GM18867 (cell line): ENCODE results near the gene DNAJC7.

Source experiments
- ATAC-seq: cut with Tn5 transposase; IDR thresholded peaks from one replicate; pipeline ENCODE4 v1.9.1; 2021; ENCODE audit warnings: mild to moderate bottlenecking, moderate library complexity; ENCODE audit not compliant: unreplicated experiment

Gene DNAJC7

DNA sequence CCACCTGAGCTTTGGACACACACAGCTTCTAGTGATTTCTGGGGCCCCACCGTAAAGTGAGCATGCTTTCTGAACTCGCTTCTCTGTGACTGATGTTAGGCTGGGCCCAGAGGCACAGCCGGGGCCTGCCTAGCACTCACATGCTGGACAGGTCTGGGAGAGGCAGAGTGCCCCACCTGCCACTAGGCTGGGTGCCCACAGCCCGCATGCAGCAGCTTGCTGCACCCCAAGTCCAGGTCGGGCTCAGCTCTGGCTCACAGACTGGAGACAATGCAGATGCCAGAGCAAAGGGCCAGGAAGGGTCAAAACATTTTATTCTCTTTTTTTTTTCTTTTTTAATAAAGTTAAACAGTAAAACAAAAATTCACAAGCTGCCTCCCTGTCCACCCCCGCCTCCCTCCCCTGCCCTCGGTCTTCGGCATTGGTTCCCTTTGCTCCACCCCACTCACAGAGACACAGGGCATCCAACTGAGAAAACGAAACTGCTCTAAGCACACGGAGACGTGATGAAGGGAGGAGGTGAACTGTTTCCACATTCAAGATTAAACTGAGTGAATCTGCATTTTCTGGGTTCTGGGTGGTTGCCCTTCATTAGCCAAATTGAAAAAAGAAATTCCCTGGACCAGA, 41.0 kb downstream of the DNAJC7 start:
- no peak for ATAC-seq

DNA sequence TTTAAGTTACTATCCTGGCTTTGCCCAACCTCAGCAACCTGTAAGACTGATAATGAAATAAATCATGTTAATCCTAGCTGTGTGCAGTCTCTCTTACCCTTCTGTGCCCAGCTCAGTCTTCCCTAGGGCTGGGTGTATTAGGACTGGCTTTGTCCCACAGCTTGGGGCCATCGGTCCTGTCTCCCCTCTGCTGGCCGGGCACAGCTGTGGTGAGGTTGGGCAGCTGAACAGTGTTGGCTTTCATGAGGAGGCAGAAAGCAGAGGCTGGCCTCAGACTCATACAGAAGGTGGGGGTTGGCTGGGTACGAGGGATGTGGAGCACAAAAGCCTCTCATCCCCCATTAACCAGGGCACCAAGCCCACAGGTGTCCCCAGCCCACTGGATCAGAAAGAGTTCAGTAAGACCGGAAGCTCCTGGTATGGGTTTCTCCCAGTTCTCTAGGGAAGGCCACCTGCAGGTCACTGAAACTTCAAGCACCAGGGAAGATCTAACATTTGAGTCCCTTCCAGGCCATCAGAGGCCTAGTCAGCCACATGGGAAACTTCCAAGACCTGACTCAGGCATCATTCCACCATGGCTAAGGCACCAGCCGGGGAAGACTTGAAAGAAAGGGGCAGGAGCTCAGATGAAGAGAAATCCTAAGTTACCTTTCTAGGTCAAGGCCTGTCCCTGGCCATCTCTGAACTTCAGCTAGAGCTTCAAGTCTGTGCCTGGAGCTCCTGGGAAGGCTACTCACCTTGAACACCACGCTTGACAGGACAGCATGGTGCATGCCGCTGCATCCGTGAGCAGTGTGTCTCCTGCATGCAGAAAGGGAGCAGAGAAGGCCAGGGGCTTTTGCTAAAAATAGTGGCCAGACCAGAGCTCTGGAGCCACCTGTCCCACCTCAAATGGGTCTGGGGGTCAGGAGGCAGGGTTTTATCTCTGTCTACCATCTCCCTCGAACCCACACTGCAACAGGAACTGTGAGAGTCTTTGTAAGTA, 41.8 kb downstream of the DNAJC7 start:
- ATAC-seq: no peak

DNA sequence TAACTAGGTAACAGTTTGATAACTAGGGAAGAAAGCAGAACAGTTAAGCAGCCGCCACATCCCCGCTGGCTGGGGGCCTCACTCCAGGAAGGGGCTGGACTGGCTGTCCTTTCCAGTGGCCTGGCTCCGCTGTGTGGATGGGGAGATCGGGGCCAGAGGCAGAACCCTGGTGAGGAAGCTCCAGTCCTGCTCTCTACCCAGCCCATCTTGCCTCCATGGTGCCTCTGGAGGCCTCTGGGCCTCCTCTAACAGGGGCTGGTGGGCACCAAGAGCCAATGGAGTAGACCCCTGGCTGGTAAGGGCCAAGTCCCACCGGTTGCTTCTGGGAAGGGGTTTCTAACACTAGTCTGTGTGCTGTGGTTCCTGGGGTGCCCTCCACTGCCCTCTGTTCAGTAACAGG, 42.6 kb downstream of the DNAJC7 start:
- ATAC-seq: no peak

DNA sequence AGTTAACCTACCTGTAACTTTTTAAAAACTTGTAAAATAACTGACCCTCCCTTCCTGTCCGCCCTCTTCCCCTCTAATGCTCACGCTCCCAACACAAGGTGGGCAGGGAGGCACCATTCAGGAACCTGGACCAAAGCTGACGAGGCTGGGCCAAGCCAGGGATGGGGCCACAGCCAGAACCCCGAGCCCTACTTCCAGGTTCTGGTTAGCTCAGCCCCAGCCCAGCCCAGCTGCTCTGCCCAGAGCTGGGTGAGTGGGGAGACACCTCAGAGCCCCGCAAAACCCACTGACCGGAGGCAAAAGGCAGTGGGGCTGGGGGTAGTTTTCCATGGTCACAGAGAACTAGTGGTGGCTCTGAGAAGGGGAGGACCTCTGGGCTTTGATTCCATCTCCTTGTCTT, 43.2 kb downstream of the DNAJC7 start:
- no peak for ATAC-seq

DNA sequence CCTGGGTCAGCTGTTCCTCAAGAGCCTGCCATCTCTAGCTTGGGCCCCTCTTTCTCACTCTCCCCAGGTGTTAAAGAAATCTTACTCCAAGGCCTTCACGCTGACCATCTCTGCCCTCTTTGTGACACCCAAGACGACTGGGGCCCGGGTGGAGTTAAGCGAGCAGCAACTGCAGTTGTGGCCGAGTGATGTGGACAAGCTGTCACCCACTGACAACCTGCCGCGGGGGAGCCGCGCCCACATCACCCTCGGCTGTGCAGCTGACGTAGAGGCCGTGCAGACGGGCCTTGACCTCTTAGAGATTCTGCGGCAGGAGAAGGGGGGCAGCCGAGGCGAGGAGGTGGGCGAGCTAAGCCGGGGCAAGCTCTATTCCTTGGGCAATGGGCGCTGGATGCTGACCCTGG, 43.8 kb downstream of the DNAJC7 start:
- no peak for ATAC-seq

DNA sequence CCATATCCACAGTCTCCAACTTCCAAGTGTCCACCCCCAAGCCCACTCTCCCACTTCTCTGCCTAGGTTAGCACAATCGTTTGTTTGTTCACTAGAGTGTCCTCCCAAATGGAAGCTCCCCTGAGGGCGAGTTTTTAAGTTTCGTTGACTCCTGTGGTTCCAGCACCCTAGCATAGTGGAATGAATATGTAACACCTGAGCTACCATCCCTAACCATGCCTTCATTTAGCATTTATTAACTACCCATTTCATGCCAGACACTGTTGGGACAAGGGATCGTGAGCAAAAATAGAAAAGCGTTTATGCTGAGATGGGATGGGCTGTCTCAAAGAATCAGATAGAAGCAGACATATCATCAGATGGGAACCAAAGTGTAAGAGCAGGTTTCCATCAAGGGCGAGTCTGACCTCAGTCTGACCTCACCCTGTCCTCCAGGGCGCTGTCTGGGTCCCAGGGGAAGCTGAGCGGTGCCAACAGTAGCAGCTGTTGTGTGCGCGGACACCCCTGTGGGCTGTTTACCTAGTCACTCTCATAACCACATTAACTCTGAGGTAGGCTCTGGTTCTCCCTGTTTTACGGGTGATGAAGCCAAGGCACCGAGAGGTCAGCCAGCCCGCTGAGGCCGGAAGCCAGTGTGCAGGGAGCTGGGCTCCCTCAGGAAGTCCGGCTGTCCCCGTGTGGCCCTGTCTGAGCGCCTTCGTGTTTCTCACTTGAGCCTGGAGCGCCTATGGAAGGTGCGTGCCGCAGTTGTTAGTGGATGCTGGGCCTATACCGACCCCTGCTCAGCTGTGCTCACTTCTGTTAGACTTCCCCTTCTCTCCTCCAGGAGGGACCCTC, 44.5 kb downstream of the DNAJC7 start:
- peak; percentile 35 for ATAC-seq

DNA sequence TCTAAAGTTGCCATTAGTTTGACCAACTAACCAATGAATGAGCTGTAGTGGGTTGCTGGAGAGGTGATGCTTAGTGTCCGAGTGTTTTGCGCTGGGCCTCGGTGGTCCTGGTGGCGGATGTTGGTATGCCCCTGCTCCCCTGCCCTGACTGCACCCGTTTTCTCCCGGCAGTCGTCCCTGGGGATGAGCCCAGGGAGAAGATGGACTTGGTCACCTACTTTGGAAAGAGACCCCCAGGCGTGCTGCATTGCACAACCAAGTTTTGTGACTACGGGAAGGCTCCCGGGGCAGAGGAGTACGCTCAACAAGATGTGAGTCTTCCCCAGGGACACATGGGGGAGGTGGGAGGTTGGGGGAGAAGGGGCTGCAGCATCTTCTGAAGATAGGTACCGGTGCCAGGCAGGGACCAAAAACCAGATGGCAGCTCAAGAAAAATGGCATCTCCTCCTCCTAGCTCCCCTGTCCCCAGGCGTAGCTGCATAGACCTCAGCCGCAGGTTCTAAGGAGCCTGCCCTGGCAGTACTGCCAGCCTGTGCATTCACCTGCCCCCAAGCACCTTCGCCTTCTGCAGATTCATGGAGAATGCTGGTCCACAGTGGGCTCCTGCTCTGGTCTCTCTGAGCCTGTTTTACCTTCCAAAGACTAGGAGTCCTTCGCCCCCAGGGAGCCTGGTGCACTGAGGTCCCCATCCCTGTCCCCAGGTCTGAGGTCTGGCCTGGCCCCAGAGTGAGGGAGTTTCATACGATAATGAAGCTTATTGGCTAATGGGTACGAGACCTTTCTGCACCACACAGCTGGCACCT, 45.3 kb downstream of the DNAJC7 start:
- no peak for ATAC-seq

DNA sequence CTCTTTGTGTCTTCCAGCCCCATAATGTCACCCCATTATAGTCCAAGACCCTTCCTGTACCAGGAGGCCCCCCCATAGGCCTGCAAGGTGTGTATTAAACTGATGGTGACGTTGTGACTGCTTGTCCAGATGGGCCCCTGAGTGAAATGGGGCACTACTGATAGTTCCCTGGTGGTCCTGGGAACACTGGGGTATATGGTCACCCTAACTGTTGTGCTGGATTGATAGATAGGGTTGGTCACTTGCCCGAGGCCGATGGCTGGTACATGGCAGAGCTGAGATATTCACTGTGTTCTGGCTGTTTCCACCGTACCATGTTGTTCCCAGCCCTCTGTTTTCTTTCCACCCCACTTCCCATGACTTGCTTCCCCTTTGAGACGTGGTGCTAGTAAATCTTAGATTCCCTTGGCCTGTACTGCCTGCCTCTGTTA, 46.3 kb downstream of the DNAJC7 start:
- ATAC-seq: no peak

DNA sequence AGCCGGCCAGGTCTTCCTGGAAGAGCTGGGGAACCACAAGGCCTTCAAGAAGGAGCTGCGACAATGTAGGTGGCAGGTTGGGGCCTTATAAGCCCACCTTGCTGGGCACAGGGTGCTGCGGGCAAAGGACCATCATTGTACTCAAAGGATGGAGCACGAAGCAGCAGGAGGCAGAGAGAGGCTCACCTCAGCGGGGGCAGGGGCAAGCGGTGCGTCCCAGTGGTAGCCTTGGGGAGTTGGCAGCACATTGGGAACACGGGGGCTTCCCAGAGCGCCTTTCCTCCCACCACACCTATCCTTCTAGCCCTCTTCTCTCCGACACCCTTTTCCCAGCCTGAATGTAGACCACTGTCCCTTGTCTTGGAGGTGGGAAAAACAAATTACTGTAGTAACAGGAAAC, 48.6 kb downstream of the DNAJC7 start:
- ATAC-seq: no peak

DNA sequence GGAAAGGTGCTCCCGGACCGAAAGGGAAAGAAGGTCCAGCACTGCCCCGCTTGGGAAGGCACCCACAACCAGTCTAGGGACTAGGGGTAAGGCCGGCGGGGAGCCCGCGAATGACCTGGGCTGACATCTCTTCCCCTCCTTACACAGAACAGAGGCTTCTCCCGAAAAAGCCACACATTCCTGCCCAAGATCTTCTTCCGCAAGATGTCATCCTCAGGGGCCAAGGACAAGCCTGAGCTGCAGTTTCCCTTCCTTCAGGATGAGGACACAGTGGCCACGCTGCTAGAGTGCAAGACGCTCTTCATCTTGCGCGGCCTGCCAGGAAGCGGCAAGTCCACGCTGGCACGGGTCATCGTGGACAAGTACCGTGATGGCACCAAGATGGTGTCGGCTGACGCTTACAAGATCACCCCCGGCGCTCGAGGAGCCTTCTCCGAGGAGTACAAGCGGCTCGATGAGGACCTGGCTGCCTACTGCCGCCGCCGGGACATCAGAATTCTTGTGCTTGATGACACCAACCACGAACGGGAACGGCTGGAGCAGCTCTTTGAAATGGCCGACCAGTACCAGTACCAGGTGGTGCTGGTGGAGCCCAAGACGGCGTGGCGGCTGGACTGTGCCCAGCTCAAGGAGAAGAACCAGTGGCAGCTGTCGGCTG, 49.2 kb downstream of the DNAJC7 start:
- ATAC-seq: no peak

DNA sequence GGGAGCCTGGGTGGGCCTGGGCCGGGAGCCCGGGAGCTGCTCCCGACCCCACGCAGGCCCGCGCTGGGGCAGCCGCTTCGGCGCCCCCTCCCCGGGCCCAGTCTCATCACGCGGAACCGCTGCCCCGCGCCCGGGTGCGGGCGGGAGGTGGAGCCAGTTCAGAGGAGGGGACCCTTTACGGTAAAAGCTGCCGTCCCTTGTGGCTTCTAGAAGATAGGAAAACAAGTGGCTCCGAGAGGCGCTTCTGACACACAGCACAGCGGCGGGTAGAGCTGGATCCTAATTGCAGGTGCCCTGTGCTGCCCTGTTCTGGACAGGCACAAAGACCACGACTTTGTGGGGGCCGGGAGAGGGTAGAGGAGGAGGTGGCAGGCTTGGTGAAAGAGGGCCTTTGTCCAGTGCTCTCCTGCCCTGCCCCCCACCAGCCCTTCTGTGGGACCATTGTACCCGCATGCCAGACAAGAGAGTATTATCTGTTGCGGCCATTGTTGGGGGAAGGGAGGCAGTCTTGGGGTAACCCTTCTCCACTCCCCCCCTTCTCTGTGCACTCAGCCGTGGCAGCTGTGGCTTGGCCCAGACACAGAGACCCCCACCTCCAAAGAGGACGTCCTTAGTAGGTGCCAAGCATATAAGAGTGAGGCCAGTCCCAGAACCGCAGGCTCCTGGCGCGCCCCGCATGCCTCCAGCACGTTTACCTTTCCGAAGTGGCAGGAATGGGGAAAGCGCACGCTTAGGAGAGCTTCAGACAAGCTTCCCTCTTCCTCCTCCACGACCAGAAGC, 49.9 kb downstream of the DNAJC7 start:
- ATAC-seq: no peak

DNA sequence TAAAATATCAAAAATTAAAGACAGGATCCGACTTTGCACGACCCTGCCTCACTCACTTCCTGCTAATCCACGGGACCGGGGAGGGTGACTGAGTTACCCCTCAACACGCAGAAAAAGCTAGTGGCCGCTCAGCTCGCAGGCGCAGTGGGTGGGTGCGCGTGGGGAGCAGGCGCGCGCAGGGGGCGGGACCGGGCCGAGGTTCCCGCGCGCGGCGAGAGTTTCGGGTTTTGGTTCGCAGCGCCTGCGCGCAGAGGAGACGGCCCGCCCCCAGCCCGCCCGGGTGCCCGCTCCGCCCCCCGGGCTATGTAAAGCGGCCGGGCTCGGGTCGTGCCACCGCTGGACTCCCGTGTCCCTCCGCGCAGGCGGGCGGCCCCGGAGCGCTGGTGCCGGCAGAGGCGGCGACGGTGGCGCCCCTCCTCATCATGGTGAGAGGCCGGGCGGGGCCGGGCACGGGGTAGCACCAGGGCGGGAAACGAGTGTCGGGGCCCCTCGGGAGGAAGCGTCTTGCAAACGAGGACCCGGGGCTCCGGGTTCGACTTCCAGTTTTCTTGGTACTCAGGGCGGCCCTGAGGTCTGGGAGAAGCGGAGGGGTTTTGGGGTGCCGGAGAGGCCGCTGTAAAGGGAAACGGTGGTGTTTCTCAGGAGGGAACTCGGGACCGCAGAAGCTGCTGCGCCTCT, 50.6 kb downstream of the DNAJC7 start, which contains the start of gene CNP:
Gene CNP (plus strand): TSS at position 333 of the 678 bp plus-strand sequence. CDS start 90 bp downstream, at position 423.
- peak; percentile 59 for ATAC-seq

DNA sequence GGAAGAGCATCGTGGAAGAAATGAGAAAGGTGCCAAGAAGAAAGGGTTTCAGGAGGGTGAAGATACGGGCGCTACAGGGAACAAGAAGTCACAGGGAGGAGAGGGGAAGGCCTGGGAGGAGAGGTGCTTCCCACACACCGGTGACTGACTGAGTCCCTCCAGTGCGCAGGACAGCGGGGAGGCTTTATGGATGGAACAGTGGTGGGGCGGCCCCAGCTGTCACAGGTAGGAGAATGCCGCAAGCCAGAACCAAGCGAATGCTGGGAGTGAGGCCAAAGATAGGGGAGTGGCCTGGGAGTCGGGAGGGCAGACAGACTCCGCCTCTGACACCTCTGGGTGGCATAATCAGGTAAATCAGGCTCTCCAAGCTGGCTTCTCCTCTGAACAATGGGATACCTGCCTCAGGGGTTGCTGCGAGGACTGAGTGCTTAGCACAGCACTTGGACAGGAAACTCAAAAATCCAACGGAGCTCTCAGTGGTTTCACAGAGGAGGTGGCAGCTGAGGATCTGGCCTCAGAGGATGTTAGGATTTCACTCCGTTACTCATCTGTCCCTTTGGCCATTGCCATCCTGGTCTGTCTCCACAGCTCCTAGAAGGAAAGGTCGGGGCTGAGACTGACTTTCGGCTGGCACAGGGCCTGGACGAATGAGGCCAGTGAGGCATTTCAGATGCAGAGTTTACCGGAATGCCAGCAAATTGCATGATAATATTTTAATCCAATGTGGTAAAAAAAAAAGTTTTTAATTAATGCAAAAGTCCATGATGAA, 51.4 kb downstream of the DNAJC7 start:
- no peak for ATAC-seq

DNA sequence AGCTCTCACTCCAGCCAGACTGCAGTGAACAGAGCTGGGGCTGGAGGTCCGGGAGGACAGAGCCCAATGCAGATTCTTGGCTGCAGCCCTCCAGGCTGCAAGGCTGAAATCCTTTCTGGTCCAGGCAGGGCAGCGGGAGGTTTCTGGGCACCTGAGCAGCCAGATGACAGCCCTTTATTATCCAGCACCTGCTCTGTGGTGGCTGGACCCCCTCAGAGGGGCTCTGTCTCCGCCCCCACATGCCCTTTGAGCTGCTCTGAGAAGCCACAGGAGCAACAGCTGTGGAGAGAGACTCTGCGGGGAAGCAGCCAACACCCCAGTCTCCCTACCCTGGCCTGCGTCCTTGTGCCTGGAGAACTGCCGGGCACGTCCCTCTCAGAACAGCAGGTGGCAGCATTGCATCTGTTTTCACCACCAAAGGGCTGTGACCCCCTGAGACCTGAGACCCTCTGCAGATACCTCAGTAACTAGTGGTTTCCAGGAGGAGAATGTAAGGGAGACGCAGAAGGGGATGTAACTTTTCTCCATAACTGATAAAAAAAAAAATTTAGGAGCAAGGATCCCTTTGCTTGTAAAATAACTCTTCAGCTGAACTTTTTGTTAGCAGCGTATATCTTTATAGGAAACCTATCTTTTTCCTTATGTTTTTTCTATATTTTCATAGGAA, 54.3 kb downstream of the DNAJC7 start:
- ATAC-seq: no peak

DNA sequence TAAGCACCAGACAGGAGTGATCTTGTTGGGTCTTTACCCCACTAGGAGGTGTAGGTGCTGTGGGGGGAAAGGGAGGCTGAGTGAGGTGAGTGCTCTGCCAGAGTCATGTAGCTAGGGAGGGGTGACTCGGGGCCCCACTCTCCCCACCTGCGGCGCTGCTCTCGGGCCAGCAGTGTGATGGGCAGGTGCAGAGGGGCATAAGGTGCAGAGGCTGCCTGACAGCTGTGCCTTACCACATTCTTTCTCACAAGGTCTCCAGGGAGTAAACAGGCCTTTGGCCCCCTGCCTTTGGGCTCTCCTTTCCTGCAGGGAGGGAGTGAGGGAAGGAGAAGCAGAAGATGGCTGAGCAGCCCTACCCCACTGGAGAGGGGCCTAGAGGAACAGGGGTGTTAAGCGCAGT, 55.1 kb downstream of the DNAJC7 start:
- no peak for ATAC-seq

DNA sequence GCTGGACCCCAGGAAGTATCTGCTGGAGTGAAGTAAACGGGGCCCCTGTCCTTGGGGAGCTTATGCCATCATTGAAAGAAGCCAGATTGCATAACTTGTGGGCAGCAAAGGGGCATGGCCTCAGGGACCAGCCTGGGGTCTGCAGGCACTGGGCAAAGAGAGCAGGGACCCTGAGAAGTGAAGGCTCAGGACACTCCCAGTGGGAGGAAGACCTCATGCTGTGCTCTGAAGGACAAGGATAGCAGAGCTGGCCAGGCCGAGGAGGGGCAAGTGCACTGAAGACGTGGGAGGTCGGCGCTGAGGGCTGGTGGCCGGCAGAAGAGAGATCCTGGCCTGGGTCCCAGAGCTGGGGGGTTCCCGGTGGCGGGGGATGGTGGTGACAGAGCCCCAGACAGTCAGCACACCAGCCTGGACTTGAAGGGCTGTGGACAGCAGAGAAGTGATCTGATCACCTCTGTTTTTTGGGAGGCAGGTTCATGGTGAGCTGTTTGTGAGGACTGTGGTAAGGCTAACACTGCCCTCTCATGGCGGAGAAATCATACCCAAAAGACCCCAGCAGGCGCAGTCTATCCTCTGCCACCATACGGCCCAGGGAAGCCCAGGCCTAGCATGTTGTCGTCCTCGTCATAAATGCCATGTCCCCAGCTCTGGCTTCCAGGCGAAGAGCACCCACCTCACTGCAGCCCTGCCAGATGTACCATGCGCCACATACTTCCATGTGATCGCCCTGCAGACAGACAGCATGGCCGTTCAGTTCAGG, 57.7 kb downstream of the DNAJC7 start:
- no peak for ATAC-seq

DNA sequence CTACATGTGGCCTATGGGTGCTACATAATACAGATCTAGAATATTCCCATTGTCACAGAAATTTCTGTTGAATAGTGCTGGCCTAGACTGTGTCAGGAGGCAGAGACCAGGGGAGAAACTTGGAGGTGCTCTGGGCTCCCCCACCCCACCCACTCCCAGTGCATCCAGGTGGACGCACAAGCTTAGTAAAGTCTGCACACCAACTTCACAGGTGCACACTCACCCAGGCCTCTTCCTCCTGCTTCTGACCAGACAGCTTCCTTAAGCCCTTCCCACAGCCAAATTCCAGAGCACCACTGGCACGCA, 58.3 kb downstream of the DNAJC7 start:
- ATAC-seq: no peak
